ENCODE results near the gene PIK3R5. TPM values are rescaled to one million over a fixed set of nuclear protein-coding genes. Genes with fewer than 3 reads are reported as not detected.

The PIK3R5 gene
- total RNA-seq, 1 donor from 2014 or later, result 34.2 TPM

DNA sequence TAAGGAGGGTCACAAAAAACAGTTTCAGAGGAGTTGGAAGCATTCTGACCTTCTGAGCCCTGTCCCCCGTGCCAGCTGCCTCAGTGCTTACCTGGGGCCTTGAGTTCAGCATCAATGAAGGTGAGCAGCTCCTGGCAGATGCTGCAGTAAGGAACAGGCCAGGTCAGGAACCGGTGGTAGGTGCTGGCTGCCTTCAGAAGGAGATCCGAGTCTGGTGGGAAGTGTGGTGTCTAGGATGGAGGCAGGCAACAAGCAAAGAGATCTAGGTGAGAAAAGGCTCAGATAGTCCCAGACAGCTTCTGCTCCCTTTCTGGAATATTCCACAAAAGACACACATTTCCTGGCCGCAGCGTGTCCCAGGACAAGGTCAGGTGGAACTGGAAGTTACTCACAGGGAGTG is 60.8 kb downstream of the PIK3R5 start:
- no peaks in the 10 kb centered on the region for H3K9me3 Mint-ChIP-seq

DNA sequence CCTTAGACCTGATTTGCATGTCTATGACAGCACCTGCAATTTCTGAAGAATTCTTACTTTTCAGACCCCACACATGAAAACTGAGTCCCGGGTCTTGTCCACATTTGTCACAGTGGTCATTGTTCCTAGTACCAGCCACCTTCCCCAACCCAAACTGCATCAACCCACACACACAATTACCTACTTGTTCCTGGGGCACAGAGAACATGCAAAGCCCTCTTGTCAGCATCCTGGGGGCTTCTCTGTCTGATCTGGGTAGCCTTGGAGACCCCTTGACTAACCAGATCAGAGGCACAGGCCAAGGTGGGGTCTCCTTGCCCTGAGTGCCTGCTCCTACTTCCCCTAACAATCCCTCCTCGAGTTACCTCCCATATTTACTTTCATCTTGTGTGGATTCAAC is 61.3 kb downstream of the PIK3R5 start:
- CTCF ChIA-PET, result no interaction called here
- ATAC-seq (ENCODE audit: low read depth) (no peak), DNase-seq (no peak)
- peak overlapping the region; percentile 20 for H3K27ac Mint-ChIP-seq
- POLR2A ChIA-PET, result no interaction called here
- no peak overlapping the region for H3K4me3 Mint-ChIP-seq
- intact Hi-C loops (cut with micrococcal nuclease), result no loop called here
- peaks cover 68% of the 10 kb centered on the region for H3K36me3 Mint-ChIP-seq (ENCODE audit: low read depth)
- no peaks in the 10 kb centered on the region for H3K27me3 Mint-ChIP-seq
- TF ChIP-seq, protein P1, sequence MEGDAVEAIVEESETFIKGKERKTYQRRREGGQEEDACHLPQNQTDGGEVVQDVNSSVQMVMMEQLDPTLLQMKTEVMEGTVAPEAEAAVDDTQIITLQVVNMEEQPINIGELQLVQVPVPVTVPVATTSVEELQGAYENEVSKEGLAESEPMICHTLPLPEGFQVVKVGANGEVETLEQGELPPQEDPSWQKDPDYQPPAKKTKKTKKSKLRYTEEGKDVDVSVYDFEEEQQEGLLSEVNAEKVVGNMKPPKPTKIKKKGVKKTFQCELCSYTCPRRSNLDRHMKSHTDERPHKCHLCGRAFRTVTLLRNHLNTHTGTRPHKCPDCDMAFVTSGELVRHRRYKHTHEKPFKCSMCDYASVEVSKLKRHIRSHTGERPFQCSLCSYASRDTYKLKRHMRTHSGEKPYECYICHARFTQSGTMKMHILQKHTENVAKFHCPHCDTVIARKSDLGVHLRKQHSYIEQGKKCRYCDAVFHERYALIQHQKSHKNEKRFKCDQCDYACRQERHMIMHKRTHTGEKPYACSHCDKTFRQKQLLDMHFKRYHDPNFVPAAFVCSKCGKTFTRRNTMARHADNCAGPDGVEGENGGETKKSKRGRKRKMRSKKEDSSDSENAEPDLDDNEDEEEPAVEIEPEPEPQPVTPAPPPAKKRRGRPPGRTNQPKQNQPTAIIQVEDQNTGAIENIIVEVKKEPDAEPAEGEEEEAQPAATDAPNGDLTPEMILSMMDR (IDR thresholded peaks at IDR 0.05), result no peak
- H3K4me1 Mint-ChIP-seq, result peaks cover 41% of the 10 kb centered on the region
- no peaks in the 10 kb centered on the region for H3K9me3 Mint-ChIP-seq

More for the DNA sequence above, 60.8 kb downstream of the PIK3R5 start:
- no peak for ATAC-seq (ENCODE audit: low read depth)
- intact Hi-C loops (cut with micrococcal nuclease), result no loop called here
- ChIA-PET POLR2A (no interaction called here), CTCF (no interaction called here)
- TF ChIP-seq, protein P1 (IDR thresholded peaks at IDR 0.05), result no peak
- Mint-ChIP-seq H3K27me3 (no peaks in the 10 kb centered on the region), H3K4me1 (peaks cover 37% of the 10 kb centered on the region), H3K4me3 (no peak overlapping the region), H3K27ac (peak overlapping the region; percentile 20), H3K36me3 (ENCODE audit: low read depth) (peaks cover 71% of the 10 kb centered on the region)
- no peak for DNase-seq

DNA sequence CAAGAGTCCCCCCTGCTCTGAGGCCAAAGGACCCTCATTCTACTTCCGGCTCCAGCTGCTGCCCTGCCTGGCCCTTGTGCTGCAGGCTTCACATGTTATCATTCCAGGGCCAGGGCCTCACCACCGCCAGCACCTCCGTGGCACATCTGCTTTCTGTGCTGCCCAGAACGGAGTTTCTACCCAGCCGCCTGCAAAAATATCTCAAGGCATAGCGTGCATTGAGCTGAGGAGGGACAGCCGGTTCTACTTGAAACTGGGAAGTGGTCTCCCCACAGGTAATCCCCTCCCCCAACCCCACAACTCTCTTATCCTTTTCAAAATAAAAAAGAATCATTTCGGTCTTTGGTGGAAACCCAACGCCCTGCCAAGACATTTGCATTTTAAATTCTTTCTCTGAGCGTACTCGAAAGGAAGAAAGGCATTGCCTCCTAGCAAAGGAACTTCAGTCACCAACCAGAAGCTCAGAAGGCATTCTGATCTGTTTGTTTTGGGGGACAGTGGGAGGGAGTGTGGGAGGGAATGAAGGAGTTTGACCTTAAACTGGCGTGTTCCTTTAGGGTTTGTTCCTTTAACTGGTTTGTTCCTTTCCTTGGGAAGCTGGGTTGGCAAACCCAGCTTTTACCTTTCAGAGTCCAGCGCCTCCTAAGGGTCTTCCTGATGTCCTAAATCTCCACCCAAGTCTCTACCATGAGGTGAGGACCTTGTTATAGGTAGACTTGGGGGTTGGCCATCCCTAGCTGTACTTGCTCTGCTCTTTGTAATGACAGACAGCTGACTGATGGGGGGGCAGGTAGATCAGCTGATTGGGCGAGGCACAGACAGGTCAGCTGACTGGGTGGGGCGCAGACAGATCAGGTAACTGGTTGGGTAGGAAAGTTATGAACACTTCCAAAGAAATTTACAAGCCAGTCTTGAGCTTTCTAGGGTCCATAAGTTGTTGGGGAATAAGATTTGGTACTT is 64.6 kb downstream of the PIK3R5 start:
- no peaks in the 10 kb centered on the region for H3K9me3 Mint-ChIP-seq
- H3K27ac Mint-ChIP-seq, result peak overlapping the region; percentile 86
- no peaks in the 10 kb centered on the region for H3K27me3 Mint-ChIP-seq
- DNase-seq, result no peak
- intact Hi-C loops (cut with micrococcal nuclease), result loop anchor here (1.0 kb wide), 1 partner anchor 11 kb away; no protein-coding TSS in a partner anchor
- CTCF ChIA-PET, result interaction anchor here (0.7 to 3.4 kb wide), 15 partner anchors 10 to 155 kb away, joined by 3 to 23 read pairs (median 3); partner anchors contain the start of genes MFSD6L and PIK3R5
- TF ChIP-seq, protein P1 (IDR thresholded peaks at IDR 0.05), result no peak
- POLR2A ChIA-PET, result interaction anchor here (0.5 to 5.0 kb wide), 14 partner anchors 9 to 653 kb away, joined by 3 to 47 read pairs (median 6); partner anchors contain the start of genes CTC1 and PIK3R5
- peaks cover 62% of the 10 kb centered on the region for H3K36me3 Mint-ChIP-seq (ENCODE audit: low read depth)
- peak overlapping the region; percentile 53 for H3K4me3 Mint-ChIP-seq
- peaks cover 66% of the 10 kb centered on the region for H3K4me1 Mint-ChIP-seq
- peak; percentile 47 for ATAC-seq (ENCODE audit: low read depth)

DNA sequence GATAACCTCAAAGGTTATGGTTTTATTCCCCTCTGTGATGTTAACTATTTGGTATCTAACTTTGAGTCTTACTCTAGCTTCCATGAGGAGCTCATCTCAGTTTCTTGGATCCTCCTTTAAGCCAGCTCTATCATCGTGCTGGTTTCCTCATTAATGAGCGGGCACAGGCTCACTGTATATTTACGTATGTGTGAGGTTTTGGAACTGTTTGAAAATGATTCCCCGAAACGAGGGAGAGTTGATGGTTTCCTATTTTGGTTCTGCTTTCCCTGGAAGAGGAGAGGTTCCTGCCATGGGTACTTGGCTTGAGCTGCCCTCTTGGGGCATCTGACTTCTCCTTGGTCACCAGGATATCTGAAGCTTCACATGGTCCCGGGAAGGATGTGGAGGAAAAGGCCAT is 65.3 kb downstream of the PIK3R5 start:
- no peak for ATAC-seq (ENCODE audit: low read depth)
- Mint-ChIP-seq H3K9me3 (no peaks in the 10 kb centered on the region), H3K27ac (peak overlapping the region; percentile 86), H3K4me1 (peaks cover 70% of the 10 kb centered on the region), H3K36me3 (ENCODE audit: low read depth) (peaks cover 59% of the 10 kb centered on the region), H3K27me3 (no peaks in the 10 kb centered on the region), H3K4me3 (peak overlapping the region; percentile 53)
- TF ChIP-seq, protein P1 (IDR thresholded peaks at IDR 0.05), result no peak
- ChIA-PET CTCF (interaction anchor here (0.7 to 3.4 kb wide), 10 partner anchors 10 to 154 kb away, joined by 3 to 23 read pairs (median 6); partner anchors contain the start of genes MFSD6L and PIK3R5), POLR2A (interaction anchor here (0.6 to 5.0 kb wide), 9 partner anchors 10 to 652 kb away, joined by 3 to 47 read pairs (median 12); partner anchors contain the start of genes CTC1 and PIK3R5)
- no peak for DNase-seq
- intact Hi-C loops (cut with micrococcal nuclease), result no loop called here

DNA sequence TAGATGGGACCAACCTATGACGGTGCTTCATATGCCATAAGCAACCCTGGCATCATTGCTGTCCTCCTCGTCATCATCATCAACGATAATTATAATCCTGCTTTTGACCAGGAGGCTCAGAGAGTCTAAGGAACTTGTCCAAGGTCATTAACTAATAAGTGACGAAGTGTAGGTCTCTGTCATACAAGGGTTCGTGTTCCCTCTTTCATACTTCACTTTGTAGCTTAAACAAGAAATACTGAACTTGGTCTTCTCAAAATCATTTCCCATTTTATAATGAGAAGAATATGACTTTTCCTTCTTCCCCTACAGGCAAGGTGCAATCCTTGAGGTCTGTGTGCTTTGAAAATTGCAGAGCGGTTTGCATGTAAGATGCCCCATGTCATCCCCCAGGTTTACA is 66.9 kb downstream of the PIK3R5 start:
- Mint-ChIP-seq H3K27ac (peak overlapping the region; percentile 86), H3K27me3 (no peaks in the 10 kb centered on the region), H3K36me3 (ENCODE audit: low read depth) (peaks cover 47% of the 10 kb centered on the region), H3K4me1 (peaks cover 63% of the 10 kb centered on the region), H3K4me3 (peak overlapping the region; percentile 40), H3K9me3 (no peaks in the 10 kb centered on the region)
- ChIA-PET CTCF (interaction anchor here (0.5 to 3.4 kb wide), 5 partner anchors 12 to 153 kb away, joined by 3 to 23 read pairs (median 8); partner anchors contain the start of gene MFSD6L), POLR2A (interaction anchor here (0.5 to 5.0 kb wide), 9 partner anchors 13 to 808 kb away, joined by 3 to 47 read pairs (median 7); partner anchors contain the start of gene PIK3R5)
- DNase-seq (no peak), ATAC-seq (ENCODE audit: low read depth) (no peak)
- intact Hi-C loops (cut with micrococcal nuclease), result loop anchor here (1.0 kb wide), 3 partner anchors 40 to 67 kb away; partner anchors contain the start of gene PIK3R5
- TF ChIP-seq, protein P1 (IDR thresholded peaks at IDR 0.05), result no peak
